Measurements from ENCODE around the gene SASS6.

GRCh38 chr1:100137602-100138001, 4.9 kb upstream of the SASS6 start:
- TF ChIP-seq CTCF (IDR thresholded peaks at IDR 0.05) (no peak), POLR2A (IDR thresholded peaks at IDR 0.05) (no peak)
